HPDE6-E6E7 (cell line): ENCODE data around the gene GLUD1.
"Not testable (repeated sequence)": the region's sequence is repeated elsewhere in the genome, so short reads cannot be mapped to it uniquely, and the experiment has no call there.

ENCODE experiments used
- DNase-seq: peaks from one replicate; pipeline ENCODE4 v3.0.0; 2011; ENCODE audit warnings: missing footprints; ENCODE audit errors: extremely low spot score

The GLUD1 gene

DNA sequence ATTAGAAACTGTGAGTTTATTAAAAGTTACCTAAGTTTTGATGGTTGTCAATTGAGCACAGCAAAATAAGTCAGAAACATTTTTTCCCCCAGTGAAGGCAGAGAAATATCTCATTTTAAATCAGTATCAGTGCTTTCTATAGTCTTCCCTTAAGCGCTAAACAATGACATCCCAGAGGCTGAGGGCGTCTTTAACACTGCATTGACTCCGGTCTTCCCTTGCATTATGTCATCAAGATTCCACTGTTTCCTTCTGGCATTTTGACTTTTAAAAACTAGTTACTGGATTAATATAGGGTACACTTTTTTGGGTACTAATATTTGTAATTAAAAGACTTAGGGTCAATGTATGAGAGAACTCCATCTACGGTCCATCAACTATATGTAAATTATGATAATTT lies 3.9 kb downstream of the GLUD1 start:
- DNase-seq: no peak

DNA sequence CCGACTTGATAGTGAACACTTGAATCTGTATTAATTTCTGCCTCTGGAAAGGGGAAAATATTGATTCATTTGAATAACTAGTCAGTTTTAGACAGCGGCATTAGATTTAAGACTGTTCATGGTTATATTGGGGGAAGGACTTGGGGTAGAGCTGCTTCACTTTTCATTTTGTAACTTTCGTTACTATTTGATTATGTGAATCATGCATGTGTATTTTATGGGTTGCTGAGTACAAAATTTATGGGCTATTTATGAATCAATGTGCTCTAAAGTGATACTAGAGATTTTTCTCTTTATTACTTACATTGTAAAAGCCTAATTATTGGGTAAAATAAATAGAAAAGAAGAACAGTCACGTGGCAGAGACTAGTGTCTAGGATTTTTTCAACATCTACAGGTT lies 4.9 kb downstream of the GLUD1 start:
- no peak for DNase-seq

DNA sequence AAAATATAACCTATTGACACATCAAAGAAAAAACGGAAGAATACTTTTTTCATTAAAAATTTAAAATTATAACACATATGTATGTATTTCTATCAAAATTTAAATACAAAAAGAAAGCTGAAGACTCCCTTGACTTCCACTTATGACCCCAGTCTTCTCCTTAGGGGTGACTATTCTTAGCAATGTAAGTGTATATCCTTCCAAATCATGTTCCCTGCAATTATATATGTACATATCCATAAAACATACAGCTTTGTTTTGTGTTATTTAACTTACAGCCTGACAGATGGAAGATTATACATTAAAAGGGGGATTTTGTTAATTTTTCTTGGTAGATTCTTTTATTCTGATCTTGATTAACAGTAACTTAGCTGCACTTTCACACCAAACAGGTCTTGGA lies 9.1 kb downstream of the GLUD1 start:
- DNase-seq: no peak

DNA sequence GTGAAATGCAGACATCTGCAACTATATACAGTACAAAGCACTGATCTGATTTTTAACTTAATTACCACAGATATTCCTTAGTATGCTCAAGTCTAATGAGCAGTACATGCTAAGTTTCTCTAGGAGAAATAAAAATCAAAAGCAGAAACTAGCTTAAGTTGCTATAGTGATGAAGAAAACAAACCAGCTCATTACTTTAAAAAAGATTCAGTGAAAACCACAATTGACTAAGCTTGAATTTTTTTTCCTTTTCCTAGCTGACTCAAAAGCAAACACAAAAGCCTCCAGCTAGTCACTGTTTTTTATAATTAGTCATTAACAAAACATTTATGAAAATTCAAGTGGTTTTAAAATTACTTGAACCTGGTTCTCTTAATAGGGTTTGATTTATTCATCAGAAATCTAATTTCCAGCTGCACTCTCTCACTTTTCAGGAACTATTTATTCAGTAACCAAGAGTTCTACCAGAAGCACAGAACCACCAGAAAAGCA lies 10.3 kb downstream of the GLUD1 start:
- not testable (repeated sequence) for DNase-seq

DNA sequence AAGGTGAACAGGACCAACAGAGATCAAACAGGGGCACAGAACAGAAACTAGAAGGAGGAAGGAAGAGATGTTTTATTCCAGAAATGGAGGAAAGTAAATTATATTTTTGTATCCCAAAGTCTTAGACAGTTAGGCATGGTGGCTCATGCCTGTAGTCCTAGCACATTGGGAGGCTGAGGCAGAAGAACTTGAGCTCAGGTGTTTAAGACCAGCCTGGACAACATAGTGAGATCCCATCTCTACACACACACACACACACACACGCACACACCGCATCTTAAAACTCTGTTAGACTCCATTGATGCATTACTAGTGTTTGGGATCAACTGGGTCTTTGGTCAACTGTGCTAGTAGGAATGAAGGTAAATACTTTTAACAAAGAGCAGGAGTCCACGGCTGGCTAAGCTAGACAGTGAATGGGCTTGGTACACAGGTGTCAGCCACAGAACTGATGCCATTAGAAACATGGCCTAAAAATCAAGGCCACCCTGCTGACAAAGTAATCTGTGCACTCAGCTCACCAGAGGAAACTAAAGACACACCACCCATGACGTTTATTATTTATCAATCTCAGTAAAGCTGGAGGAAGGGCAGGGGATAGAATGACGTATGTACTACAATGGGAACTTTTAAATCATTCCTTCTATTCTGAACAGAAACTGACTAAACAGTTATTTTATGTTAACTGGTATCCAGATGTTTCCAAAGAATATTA lies 10.9 kb downstream of the GLUD1 start:
- DNase-seq: not testable (repeated sequence)

DNA sequence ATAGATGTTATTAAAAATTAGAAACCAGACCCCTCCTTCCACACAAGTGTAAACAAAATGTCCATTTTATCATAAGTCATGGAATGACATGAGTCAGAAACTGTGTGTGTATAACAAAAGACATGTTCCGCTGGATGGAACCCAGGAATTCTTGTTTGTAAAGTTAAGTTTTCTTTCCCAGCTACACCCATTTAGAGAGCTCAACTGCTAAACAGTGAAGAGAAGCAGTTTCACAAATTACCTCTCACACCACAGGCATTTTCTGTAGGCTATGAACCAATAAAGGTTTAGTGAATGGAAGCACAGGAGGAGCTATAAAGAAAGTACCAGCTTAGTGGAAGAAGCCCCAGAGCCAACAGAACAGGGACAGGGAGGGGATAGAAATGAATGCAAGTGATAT lies 12.4 kb downstream of the GLUD1 start:
- not testable (repeated sequence) for DNase-seq

DNA sequence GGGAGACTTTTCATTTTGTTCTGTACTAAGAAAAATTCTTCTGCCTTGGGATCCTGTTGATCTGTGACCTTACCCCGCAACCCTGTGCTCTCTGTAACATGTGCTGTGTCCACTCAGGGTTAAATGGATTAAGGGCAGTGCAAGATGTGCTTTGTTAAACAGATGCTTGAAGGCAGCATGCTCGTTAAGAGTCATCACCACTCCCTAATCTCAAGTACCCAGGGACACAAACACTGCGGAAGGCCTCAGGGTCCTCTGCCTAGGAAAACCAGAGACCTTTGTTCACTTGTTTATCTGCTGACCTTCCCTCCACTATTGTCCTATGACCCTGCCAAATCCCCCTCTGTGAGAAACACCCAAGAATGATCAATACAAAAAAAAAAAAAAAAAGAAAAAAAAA lies 13.1 kb downstream of the GLUD1 start:
- not testable (repeated sequence) for DNase-seq

DNA sequence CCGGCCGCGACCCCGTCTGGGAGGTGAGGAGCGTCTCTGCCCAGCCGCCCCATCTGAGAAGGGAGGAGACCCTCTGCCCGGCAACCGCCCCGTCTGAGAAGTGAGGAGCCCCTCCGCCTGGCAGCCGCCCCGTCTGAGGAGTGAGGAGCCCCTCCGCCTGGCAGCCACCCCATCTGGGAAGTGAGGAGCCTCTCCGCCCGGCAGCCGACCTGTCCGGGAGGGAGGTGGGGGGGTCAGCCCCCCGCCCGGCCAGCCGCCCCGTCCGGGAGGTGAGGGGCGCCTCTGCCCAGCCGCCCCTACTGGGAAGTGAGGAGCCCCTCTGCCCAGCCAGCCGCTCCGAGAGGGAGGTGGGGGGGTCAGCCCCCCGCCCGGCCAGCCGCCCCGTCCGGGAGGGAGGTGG lies 14.0 kb downstream of the GLUD1 start:
- DNase-seq: not testable (repeated sequence)

DNA sequence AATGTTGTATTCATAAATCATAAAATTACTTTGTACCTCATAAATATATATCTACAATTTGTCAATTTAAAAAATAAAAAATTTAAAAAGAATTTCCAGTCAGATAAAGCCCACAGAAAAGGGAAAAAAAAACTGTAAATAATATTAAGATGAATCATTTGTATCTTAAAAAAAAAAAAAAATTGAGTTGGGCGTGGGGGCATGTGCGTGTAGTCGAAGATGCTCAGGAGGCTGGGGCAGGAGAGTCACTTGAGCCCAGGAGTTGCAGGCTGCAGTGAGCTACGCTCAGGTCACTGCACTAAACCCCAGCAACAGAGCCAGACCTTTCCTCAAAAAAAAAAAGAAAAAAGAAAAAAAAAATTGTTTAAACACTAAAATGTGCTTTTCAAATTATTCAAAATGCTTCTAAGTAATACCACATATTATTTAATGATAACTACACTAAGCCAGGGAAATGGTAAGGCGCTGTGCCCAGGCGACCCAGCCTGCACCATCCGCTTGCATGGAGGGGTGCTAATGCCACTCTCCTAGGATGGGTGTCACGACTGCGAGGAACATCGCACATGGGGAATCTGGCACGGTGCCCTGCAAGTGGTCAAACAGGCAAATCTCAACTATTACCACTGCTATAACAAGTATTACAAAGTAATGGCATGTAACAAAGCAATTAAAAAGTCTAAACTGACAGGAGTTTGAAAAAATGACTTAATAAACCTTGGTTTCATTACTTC lies 15.4 kb downstream of the GLUD1 start:
- no peak for DNase-seq

DNA sequence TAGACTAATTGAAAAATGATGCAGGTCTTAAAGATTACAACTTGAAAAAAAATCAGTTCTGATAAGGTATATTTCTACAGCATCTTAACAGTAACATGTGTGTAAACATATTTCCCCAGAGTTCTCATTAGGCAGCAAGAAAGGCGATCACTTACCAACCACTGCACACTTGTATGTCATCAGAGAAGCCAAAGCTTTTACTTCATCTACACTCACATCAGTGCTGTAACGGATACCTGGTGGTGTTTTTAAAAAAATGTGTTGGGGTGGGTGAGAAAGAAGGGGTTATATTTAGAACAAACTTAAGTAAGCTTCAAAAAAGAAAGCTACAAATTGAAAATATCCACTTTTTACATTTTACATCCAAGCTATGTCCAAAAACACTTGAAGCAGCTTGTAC lies 18.2 kb downstream of the GLUD1 start:
- DNase-seq: not testable (repeated sequence)

DNA sequence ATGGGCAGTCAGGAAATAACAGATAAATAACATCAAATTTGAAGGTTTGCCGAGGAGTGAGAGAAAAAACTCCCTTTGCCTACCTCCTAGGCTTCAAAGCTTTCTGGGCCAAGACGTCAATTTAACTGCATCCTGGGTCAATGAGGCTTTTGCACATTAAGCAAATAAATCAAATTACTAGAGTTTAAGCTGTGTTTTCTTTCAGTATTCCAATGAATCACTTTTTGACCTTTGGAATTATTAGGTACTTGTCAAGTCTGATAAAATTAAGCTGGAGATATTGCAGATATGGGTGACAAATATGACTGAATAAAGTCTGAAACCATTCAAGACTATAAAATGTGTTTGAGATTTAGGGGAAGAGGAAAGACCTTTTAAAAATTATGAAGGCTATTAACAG lies 22.2 kb downstream of the GLUD1 start:
- DNase-seq: no peak

DNA sequence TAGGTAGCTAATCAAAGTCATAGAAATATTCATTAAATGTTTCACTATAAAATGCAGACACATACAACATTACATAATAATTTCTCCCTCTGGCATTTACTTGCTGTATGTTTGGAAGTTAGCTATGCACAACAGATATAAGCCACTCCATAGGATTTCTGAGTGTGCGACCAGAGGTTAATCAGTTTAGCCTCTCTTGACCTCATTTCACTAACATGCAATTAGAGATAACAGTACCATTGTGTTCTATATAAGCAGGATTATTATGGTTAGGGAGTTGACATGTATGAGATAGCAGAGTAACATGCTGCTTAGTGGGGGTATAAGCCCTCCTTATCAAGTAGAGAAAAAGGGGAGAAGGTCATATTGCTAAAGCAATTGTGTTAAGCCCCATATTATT lies 26.4 kb downstream of the GLUD1 start:
- no peak for DNase-seq

DNA sequence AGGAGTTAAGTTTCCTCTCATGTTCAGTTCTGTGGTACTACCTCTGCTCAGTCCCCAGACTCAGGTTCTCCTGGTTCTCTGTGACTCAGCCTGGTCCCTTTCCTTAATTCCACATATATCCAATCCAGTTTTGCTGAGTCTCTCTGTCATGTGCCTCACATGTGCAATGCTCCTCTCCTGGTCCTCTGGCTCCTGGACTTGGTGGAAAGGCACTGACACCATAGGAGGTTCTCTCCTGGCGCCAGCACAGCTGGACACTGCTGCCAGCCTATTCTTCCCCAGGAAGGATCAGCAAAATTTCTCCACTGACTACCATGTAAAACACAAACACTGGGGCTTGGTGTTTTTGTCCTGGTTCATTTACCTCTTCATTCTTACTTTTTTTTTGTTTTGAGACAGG lies 27.8 kb downstream of the GLUD1 start:
- DNase-seq: no peak

DNA sequence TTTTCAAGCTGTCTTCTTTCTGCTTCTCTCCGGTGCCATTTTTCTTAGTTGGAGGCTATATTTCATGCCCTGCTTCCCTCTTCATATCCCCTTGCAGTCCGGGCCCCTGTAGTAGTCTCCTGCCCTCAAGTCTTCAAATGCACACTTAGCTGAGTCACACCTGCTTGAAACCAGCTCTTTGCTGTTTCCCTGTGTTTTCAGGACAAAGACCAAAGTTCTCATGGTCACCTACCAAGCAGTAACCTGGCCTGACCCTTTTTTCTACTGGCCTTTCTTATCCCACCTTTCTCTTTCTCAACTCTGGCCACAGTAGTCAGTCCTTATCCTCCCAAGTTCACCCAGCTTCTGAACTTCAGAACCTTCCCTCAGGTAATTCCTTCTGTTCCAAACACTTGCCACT lies 28.5 kb downstream of the GLUD1 start:
- no peak for DNase-seq

DNA sequence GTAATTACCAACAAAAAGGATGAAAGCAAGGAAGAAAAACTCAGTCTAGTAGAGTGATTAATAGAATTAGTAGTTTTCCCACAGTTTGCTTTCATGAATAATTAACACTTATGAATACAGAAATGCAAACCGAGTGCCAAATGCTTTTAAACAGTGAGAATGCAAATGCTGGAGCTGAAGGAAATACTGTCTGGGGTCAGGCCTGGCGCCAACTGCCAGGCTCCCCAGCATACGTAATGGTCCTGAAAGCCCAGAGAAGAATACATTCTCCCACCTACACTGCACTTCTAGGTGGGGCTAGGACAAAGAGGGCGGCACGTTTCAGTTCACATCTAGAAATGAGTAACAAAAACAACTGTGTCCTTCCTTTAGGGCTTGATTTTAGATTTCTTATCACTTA lies 30.0 kb downstream of the GLUD1 start:
- DNase-seq: no peak

DNA sequence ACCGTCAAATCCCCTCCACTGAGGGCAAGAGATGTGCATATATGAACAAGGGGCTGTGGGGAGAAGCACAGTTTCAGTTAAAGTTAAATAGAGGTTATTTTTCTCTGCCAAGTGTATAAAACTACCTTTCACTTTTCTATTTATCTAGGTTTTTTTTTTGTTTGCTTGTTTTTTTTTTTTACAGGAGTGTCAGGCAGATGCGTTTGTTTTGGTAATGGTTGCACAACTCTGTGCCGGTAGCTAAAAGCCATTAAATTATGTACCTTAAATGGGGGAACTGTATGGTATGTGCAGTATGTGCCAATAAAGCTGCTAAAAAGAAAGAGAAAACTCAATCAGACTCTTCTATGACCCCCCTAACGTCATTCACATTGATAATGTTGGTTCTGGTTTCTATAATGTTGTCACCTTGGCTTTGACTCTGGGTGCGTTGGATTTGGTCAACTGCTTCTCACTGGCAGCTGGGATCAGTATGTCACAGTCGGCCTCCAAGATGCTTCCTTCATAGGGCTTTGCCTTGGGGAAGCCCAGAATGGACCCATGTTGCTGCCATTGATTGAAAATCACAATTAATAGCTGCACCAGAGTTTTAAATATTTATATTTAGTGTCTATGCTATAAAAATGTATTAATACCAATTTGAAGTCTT lies 34.2 kb downstream of the GLUD1 start:
- no peak for DNase-seq

DNA sequence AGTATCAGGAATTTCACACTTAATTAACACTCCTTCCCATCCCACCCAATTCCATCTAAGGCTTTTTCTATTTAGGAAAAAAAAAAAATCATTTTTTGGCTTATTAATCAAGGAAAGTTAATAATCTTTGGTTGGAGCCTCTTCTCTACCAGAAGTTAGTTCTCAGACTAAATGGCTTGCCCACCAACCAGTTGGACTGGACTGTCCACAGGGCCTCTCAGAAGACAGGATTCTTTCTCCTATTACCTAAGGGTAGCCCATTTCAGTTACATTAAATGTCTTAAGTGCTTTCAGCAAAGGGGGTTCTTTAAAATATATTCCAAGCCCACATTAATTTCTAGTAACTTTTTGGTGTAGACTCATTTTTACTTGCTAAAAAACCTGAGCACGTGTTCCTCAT lies 35.2 kb downstream of the GLUD1 start:
- no peak for DNase-seq

DNA sequence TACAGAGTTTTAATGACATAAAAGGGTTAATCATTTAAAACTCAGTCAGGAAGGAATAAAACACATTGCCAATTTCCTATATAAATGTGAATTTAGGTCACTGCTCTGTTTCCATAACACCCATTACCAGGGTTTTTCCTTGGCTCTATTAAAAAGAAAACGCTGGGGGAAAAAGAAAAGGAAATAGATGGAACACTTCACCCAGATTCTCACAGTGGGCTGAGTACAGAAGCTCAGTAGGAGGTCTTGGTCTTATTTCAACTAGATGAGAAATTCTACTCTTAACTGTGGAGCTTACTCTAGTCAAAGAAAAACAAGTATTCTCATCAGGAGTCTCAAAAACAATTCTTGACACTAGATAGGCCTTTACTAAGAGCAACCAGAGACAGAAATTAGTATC lies 36.5 kb downstream of the GLUD1 start:
- no peak for DNase-seq

DNA sequence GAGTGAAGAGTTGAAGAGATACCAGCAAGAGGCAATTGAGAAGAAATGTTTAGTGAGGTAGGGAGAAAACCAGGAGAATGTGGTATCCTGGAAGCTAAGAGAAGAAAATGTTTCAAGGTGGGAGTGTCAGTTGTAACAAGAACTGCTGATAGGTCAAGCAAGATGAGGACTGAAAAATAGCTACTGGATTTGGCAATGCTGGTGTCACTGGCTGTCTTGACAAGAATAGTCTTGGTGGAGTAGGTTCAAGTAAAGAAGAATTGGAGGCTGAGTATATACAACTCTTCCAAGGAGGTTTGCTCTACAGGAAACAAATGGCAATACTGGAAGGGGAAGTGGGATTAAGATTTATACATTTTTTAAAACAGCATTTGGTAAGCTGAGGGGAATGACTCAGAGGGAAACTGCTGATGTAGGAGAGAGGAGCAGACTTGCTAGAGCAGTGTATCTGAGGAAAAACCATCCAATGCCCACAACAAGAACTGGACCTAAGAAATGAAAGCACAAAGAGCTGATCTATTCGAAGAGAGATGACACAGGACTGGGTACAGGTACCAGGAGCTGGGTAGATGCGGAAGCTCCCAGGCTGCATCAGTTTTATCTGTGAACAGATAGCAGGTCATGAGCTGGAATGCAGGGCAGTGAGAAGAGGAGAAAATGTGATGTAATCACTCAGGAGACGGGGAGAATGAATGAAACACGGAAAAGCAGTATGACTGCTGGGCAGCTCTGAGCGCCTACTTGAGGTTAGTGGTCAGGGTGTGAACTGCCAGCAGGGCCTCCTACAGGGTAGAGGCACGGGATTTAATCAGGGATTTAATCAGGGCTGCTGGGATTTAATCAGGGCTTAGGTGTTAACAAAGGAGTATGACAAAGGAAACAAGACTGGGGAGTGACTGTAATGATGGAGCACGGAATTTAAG lies 40.0 kb downstream of the GLUD1 start:
- no peak for DNase-seq

DNA sequence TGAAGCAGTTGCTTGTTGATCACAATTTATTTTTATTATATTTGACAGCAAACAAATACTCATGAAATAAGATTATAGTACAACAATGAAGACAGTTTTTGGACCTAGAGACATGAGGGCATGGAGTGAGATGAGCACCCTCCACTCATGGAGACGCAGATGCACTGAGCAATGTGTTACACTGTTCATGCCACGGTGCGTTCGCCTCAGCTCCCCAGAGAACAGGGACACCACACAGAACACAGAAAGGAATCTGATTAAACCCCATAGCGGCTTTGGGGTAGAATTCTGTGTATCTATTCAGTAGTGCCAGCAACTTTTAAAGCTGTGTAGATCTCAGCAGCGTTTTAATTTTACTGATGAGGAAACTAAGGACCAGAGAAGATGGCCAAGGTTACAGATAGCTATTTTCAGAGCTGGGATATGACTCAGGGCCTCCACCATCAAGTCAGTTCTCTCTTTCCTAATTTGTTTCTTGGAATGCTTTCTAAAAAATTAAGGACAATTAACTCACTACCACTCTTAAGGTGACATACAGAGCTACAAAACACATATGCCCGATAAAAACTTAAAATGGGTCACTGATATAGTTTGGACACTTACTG lies 41.0 kb downstream of the GLUD1 start:
- no peak for DNase-seq

DNA sequence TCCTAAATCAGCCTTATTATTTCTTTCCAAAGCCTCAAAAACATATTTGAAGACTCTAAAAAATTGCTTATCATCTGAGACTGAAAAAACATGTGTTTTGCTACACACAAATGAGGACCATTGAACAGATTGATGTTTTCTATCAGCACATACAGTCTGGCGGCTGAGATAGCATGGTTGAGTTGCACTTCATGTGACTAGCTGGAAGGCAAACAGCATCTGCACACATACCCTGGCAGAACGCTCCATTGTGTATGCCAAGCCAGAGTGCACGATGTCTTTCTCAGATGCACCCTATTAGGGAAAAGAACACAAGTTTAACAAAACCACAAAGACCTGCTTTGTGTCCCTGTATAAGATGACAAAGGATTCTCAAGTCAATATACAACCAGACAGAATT lies 41.5 kb downstream of the GLUD1 start:
- no peak for DNase-seq
